ENCODE results near the gene OR12D1. TPM values are rescaled to one million over a fixed set of nuclear protein-coding genes. Genes with fewer than 3 reads are reported as not detected.

OR12D1 gene
- total RNA-seq, 1 experiment from 2014 or later: not detected

GRCh38 chr6:29451471-29452193, 36.9 kb downstream of the OR12D1 start:
- Histone ChIP-seq H3K27me3 (ENCODE audit: insufficient read depth, low read length) (no peaks in the 10 kb centered on the region), H3K27ac (ENCODE audit: low read depth, low read length) (no peak overlapping the region), H4K20me1 (ENCODE audit: insufficient read depth) (no peaks in the 10 kb centered on the region), H3K4me1 (ENCODE audit: control insufficient read depth in 1 of 2, insufficient read depth in 2 of 2, low read length in 2 of 2) (no peaks in the 10 kb centered on the region), H3K9me2 (ENCODE audit: insufficient read depth) (no peaks in the 10 kb centered on the region), H3K9me3 (ENCODE audit: control insufficient read depth in 1 of 2, insufficient read depth in 1 of 2, low read depth in 1 of 2, low read length in 2 of 2) (no peaks in the 10 kb centered on the region), H3K4me3 (replicated peaks in 1 of 2; ENCODE audit: low read depth in 1 of 2, low read length in 2 of 2) (no peak overlapping the region), H2AFZ (ENCODE audit: low read depth, low read length, poor library complexity, severe bottlenecking) (no peak overlapping the region), H3K4me2 (ENCODE audit: low read length) (no peak overlapping the region), H3K9ac (ENCODE audit: low read length) (no peak overlapping the region), H3K79me2 (ENCODE audit: insufficient read depth, low read length) (no peaks in the 10 kb centered on the region), H3K36me3 (ENCODE audit: control insufficient read depth in 1 of 2, insufficient read depth in 2 of 2, low read length in 2 of 2) (no peaks in the 10 kb centered on the region)
- ChIA-PET RAD21 (ENCODE audit: low non-redundant PET in 1 of 2, low total read pairs in 2 of 2, uncharacterized antibody in 2 of 2, unreplicated experiment in 2 of 2) (no interaction called here), POLR2A (no interaction called here), CTCF (no interaction called here)
- intact Hi-C loops (cut with micrococcal nuclease): no loop called here
- BruUV-seq (replicated peaks): no TSS peak
- no peak for ATAC-seq
- DNase-seq (ENCODE audit: low read depth, low spot score): no peak
- TF ChIP-seq REST (IDR thresholded peaks at IDR 0.05; ENCODE audit: low read depth) (no peak), TCF7L2 (IDR thresholded peaks at IDR 0.05; ENCODE audit: borderline replicate concordance, extremely low read depth, insufficient read depth, insufficient read length) (no peak), ELF1 (IDR thresholded peaks at IDR 0.05; ENCODE audit: borderline replicate concordance, low read depth) (no peak), RAD21 (IDR thresholded peaks at IDR 0.05; ENCODE audit: low read depth) (no peak), JUND (IDR thresholded peaks at IDR 0.05) (no peak), FOSL1 (IDR thresholded peaks at IDR 0.05; ENCODE audit: low read depth) (no peak), MAX (IDR thresholded peaks at IDR 0.05) (no peak), CBX3 (IDR thresholded peaks at IDR 0.05; ENCODE audit: low read depth) (no peak), POLR2A (IDR thresholded peaks at IDR 0.05; ENCODE audit: borderline replicate concordance, extremely low read depth, insufficient read depth, insufficient read length) (no peak), POLR2AphosphoS5 (IDR thresholded peaks at IDR 0.05; ENCODE audit: low read depth, low read length) (no peak), ZNF274 (IDR thresholded peaks at IDR 0.05; ENCODE audit: low read depth, low read length) (no peak), CTCF (IDR thresholded peaks at IDR 0.05 in 2 of 3, conservative IDR thresholded peaks at IDR 0.05 in 1 of 3; ENCODE audit: borderline replicate concordance in 1 of 3, insufficient read depth in 1 of 3, low read depth in 2 of 3, low read length in 2 of 3) (no peak)
- TF ChIP-seq, protein P1, sequence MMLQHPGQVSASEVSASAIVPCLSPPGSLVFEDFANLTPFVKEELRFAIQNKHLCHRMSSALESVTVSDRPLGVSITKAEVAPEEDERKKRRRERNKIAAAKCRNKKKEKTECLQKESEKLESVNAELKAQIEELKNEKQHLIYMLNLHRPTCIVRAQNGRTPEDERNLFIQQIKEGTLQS (IDR thresholded peaks at IDR 0.05): no peak

Measured in HCT116 (cell line).